ENCODE measurements around the gene RPTOR.
"Not testable (repeated sequence)": the region's sequence is repeated elsewhere in the genome, so short reads cannot be mapped to it uniquely, and the experiment has no call there.

The RPTOR gene

GRCh38 chr17:80790021-80790765 is 245.6 kb downstream of the RPTOR start:
- no peak for DNase-seq

- no peak for DNase-seq
Measured at GRCh38 chr17:80790981-80791742, 246.5 kb downstream of the RPTOR start.

DNA sequence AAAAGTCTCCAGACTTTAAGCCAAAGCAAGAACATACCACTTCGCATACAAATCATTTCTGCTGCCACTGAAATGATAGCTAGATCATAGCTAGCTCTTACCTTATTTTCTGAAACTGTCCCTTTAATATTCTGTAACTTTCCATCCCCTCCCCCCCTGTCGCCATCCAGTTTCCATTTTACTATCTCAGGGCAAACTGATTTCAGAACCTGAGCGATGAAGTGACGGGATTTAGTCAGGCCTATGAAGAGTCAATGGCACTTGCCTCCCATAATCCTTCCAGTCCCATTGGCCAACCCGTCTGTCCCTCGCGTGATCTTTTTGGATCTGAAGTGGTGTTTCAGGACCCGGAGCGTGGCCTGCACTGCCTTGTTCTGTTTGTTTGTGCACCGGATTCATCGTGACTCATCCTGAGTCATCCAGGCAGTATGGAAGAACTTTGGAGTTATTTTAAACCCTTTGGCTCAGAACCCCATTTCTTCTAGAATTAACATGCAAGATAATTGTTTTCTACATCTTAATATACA is 247.2 kb downstream of the RPTOR start:
- DNase-seq: no peak

DNA sequence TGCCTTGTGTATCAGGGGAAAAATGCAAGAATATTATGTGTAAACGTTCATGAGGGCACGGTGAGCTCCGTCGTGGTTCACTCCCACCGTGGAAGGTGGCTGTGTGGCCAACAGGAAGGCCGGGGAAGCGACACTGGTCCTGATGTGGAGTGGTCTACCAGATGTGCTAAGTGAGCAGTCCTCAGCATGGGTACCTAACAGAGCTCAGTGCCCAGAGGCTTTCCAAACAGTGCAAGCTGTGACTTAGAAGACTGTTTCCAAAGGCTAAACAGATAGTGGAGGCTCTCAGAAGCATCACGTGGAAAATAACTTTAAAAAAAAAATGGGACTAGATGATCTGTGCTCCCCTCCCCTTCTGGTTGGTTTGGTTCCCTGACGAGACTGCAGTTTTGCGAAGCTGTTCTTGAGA is 247.7 kb downstream of the RPTOR start:
- DNase-seq: no peak

DNA sequence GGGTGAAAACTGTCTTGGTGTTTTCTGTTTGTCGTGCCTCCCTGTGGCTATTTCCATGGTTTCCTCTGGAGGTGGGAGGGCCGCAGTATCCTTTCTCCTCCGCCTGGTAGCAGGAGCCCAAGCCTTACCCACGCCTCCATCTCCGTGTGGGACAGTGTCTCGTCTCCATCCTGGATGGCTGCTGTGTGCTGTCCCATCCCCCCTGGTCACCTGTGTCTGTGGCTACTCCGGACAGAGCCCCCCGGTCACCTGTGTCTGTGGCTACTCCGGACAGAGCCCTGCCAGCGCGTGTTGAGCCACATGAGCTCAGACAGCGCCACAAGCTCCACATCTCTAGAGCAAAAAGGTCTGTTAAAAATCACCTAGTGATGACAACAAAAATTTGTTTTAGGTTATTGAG is 248.8 kb downstream of the RPTOR start:
- no peak for DNase-seq

GRCh38 chr17:80793851-80794267 is 249.2 kb downstream of the RPTOR start:
- DNase-seq: no peak

DNA sequence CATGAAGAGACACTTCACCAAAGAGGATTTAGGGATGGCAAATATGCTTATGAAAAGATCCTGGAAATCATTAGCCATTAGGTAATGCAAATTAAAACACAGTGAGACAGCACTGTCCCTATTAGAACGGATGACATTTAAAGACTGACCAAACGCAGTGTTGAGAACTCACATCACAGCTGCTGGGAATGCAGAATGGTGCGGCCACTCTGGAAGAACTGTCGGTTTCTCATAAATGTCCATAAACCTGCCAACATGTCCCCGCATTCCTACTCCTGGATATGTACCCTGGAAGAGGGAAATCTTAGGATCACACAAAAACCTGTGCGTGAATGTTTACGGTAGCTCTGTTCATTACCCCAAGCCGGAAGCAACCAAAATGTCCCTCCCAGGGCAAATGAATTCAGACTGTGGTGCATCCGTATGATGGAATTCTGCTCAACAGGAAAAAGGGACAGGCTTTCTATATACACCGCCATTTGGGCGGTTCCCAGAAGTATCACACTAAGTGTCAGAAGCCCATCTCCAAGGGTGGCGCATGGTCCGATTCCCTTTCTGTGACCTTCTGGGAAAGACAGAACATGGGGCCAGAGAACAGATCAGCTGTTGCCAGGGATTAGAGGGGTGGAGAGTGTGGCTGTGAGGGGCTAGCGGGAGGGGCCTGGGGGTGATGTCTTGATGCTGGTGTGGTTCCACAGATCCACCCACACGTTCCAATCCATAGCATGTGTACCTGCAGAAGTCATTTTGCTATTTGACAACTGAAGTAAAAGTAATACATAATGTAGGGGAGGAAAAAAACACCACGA is 249.8 kb downstream of the RPTOR start:
- no peak for DNase-seq

GRCh38 chr17:80795090-80795580 is 250.5 kb downstream of the RPTOR start:
- DNase-seq: no peak

DNA sequence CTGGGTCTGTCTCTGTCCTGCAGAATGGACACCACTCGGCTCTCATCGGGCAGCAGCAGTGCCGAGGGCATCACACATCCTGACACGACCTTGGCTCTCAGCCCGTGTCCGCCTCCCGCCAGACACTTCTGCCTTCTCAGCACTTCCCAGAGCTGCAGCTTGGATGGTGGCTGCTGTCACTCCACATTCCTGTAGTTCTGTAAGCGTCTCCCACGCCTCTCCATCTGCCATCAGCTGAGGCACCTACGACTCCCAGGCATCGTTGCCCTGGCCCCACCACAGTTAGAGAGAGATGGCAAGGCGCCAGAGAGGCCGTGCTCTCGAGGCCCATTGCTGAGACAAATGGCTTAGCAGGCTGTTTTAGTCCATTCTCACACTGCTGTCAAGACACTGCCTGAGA is 251.1 kb downstream of the RPTOR start:
- no peak for DNase-seq

GRCh38 chr17:80796430-80796861 is 251.8 kb downstream of the RPTOR start:
- no peak for DNase-seq

DNA sequence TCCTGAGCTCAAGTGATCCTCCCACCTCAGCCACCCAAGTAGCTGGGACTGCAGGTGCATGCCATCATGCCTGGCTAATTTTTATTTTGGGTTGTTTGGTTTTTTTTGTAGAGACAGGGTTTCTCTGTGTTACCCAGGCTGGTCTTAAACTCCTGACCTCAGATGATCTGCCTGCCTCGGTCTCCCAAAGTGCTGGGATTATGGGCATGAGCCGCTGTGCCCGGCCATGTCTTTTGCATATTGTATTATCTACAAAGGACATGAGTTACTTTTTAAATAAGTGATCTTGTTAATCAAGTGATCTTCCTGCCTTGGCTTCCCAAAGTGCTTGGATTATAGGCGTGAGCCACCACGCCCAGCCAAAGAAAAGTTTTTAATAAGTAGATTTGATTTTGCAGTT is 252.6 kb downstream of the RPTOR start:
- DNase-seq: not testable (repeated sequence)

GRCh38 chr17:80797741-80798594 is 253.3 kb downstream of the RPTOR start:
- DNase-seq: no peak

DNA sequence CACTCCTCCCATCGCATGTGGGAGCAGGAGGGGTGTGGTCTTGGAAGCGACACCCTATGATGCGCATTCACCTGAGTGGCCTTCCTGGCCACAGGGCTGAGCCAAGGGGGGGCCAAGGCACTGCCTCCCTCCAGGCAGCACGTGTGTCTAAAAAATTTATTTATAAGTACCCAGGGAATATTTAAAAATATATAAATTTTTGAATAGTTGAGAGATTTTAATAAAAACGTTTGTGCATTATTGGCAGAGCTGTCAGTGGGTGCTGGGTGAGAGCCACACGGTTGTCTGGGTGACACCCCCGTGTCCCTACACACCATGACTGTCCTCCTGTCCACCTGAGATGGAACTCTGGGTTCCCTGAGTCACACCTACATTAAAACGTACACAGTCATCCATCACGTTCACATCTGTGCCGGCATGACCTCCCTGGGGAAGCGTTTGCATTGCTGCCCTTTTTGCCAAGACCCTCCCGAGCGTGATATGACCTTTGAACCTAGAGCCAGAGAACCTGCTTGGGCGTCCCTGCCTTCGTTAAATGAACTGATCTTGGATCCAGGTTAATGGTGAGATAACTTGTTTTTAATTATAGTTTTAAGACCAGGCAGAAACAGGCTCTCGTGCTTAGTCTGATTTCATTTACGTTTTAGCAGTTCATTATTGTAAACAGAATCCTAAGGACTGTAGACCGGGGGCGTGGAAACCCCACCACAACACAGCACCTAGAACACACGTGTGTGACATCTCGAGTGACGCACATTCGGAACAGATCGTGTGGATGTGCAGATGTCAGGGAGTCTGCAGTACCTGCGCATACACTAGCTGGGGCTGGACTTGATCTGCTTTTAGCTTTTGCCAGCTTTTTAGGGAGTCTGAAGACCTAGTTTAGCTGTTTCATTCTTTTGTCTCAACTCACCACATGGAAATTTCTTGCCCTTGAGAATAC is 254.2 kb downstream of the RPTOR start:
- DNase-seq: no peak

GRCh38 chr17:80799538-80800480 is 255.2 kb downstream of the RPTOR start:
- DNase-seq: no peak

GRCh38 chr17:80800481-80801391 is 256.1 kb downstream of the RPTOR start:
- DNase-seq: no peak

- no peak for DNase-seq
Measured at GRCh38 chr17:80802626-80803450, 258.2 kb downstream of the RPTOR start.

Data from NCI-H1417 treated with DMSO at 0.1 percent for 48 hours (cell line).